B cell (primary cell): ENCODE measurements around the gene ELFN2. TPM values are rescaled to one million over a fixed set of nuclear protein-coding genes. Genes with fewer than 3 reads are reported as not detected.

Experiments used
- ATAC-seq: fragments of 200-7000 bp; cut with Tn5 transposase; one replicate; pipeline ENCODE4 v1.10.0; 2021; ENCODE audit warnings: low read depth, mild to moderate bottlenecking, moderate number of reproducible peaks, moderate library complexity
- CTCF ChIA-PET: fragments of 350-600 bp; sonication (Branson Sonifier 250); formaldehyde crosslinking; loops from one replicate; lab custom pipeline; 2021; ENCODE audit warnings: antibody characterized with exemption, inconsistent platforms; lab: Charles Lee
- POLR2A ChIA-PET: fragments of 350-600 bp; sonication (Branson Sonifier 250); formaldehyde crosslinking; loops from one replicate; lab custom pipeline; 2021; ENCODE audit warnings: antibody characterized with exemption; lab: Charles Lee
- DNase-seq: peaks from one replicate; pipeline ENCODE4 v3.0.0; 2013
- H2AFZ ChIP-seq: 2 replicates; pipeline ENCODE4 v1.6.1; 2012; ENCODE audit warnings: mild to moderate bottlenecking, low read depth, low read length; ENCODE audit not compliant: insufficient read depth, poor library complexity, severe bottlenecking
- H3K27ac ChIP-seq, 2 donors: 1 replicate in 1 of 2; 2 replicates in 1 of 2; pipeline ENCODE4 v1.5.1; 2012 to 2013; ENCODE audit warnings: low read length in 2 of 2, mild to moderate bottlenecking in 2 of 2, moderate library complexity in 1 of 2
- H3K27me3 ChIP-seq, 4 experiments: fragments of 200-600 bp in 1 of 4; sonication (generic) in 1 of 4; replicated peaks in 1 of 4; 1 replicate in 2 of 4; 2 replicates in 2 of 4; pipeline versions ENCODE4 v1.6.1 to v1.7.0; 2013 to 2016; ENCODE audit warnings: low read length in 3 of 4, mild to moderate bottlenecking in 2 of 4, mixed read lengths in 1 of 4, moderate library complexity in 1 of 4; ENCODE audit not compliant: insufficient read depth in 4 of 4, control insufficient read depth in 3 of 4; ENCODE audit errors: control extremely low read depth in 1 of 4
- H3K36me3 ChIP-seq, 2 experiments: replicated peaks in 1 of 2; 1 replicate in 1 of 2; 2 replicates in 1 of 2; pipeline versions ENCODE4 v1.6.1 to v1.7.1; 2013; ENCODE audit warnings: low read length in 1 of 2; ENCODE audit not compliant: insufficient read depth in 2 of 2, control insufficient read depth in 1 of 2; ENCODE audit errors: control extremely low read depth in 1 of 2, extremely low read depth in 1 of 2
- H3K4me1 ChIP-seq, 2 donors: fragments of 200-600 bp in 1 of 2; sonication (generic) in 1 of 2; 1 replicate in 1 of 2; 2 replicates in 1 of 2; pipeline versions ENCODE4 v1.5.1 to v1.6.1; 2013 to 2017; ENCODE audit warnings: low read length in 2 of 2; ENCODE audit not compliant: control insufficient read depth in 2 of 2, insufficient read depth in 2 of 2
- H3K4me2 ChIP-seq: replicated peaks from 2 replicates; pipeline ENCODE3; 2012; ENCODE audit warnings: mild to moderate bottlenecking, low read depth, low read length; ENCODE audit not compliant: poor library complexity, severe bottlenecking
- H3K4me3 ChIP-seq, 5 experiments: fragments of 200-600 bp in 1 of 5; sonication (generic) in 1 of 5; 1 replicate in 3 of 5; 2 replicates in 2 of 5; pipeline versions ENCODE4 v1.5.1 to v1.7.0; 2011 to 2016; ENCODE audit warnings: low read length in 4 of 5, mild to moderate bottlenecking in 4 of 5, low read depth in 2 of 5, control low read depth in 1 of 5, moderate library complexity in 1 of 5; ENCODE audit not compliant: insufficient read depth in 1 of 5; ENCODE audit errors: control extremely low read depth in 1 of 5, extremely low read depth in 1 of 5
- H3K79me2 ChIP-seq: fragments of 200-600 bp; sonication (generic); one replicate; pipeline ENCODE4 v1.6.0; 2016; ENCODE audit warnings: low read length; ENCODE audit not compliant: control insufficient read depth, insufficient read depth
- H3K9ac ChIP-seq: fragments of 200-600 bp; sonication (generic); 2 replicates; pipeline ENCODE4 v1.6.1; 2017; ENCODE audit warnings: mild to moderate bottlenecking, low read length, moderate library complexity
- H3K9me3 ChIP-seq, 3 donors: one replicate each; pipeline versions ENCODE4 v1.6.1 to v1.7.1; 2013; ENCODE audit warnings: low read length in 2 of 3; ENCODE audit not compliant: control insufficient read depth in 2 of 3, insufficient read depth in 1 of 3; ENCODE audit errors: control extremely low read depth in 1 of 3
- H4K20me1 ChIP-seq: 2 replicates; pipeline ENCODE4 v1.6.0; 2012; ENCODE audit warnings: mild to moderate bottlenecking, low read length; ENCODE audit not compliant: insufficient read depth, control insufficient read depth, poor library complexity, severe bottlenecking
- H3K27ac Mint-ChIP-seq: one replicate; pipeline ENCODE4 v1.8.0; 2021; ENCODE audit warnings: mixed read lengths
- H3K27me3 Mint-ChIP-seq: one replicate; pipeline ENCODE4 v1.8.0; 2021; ENCODE audit warnings: mixed read lengths
- H3K4me1 Mint-ChIP-seq: one replicate; pipeline ENCODE4 v1.8.0; 2021; ENCODE audit warnings: mixed read lengths
- H3K4me3 Mint-ChIP-seq: one replicate; pipeline ENCODE4 v1.8.0; 2021; ENCODE audit warnings: mixed read lengths
- H3K9me3 Mint-ChIP-seq: one replicate; pipeline ENCODE4 v1.8.0; 2022; ENCODE audit warnings: mixed read lengths; ENCODE audit not compliant: insufficient read depth
- CTCF ChIP-seq: fragments of 200-600 bp; IDR thresholded peaks from one replicate; pipeline ENCODE4 v1.8.0; 2022; ENCODE audit warnings: antibody characterized with exemption, mild to moderate bottlenecking
- EZH2 ChIP-seq: IDR thresholded peaks from 2 replicates; pipeline ENCODE4 v1.6.1; 2012; ENCODE audit warnings: borderline replicate concordance, low read depth, mild to moderate bottlenecking, moderate library complexity, low read length; ENCODE audit not compliant: insufficient read depth, poor library complexity, severe bottlenecking
- WGBS: methylation state at CpG from one replicate; pipeline ENCODE4 v1.1.5; 2013; ENCODE audit warnings: missing lambda C conversion rate; ENCODE audit not compliant: insufficient coverage; 5-methylcytosine and 5-hydroxymethylcytosine counted together
- intact Hi-C: fragments of 100-400 bp; cut with micrococcal nuclease; formaldehyde crosslinking; loops from one replicate; pipeline ENCODE4 v1.10.0; 2022
- polyA plus RNA-seq: library from polyadenylated mRNA; depleted of rRNA; stranded (reverse); fragments of >200 nt; gene quantifications from 2 replicates; pipeline ENCODE4 v1.2.3, GENCODE V29; 2012
- total RNA-seq, 2 donors: library from RNA; stranded (reverse); fragments of 120-200 nt in 1 of 2; gene quantifications; 1 replicate in 1 of 2; 2 replicates in 1 of 2; pipeline versions ENCODE4 v1.2.3 to v1.2.4, GENCODE V29; 2013 to 2022

Gene ELFN2
- total and polyA plus RNA-seq, 2 donors (not counting 1 experiment from before 2014, with no cell fraction given) = 0.07 to 0.12 TPM

- ChIA-PET POLR2A (no interaction called here), CTCF (interaction anchor here (1.0 kb wide), 1 partner anchor 33 kb away, joined by 3 read pairs; no protein-coding TSS in a partner anchor)
- Histone ChIP-seq H3K9ac (no peak overlapping the region), H4K20me1 (no peaks in the 10 kb centered on the region), H2AFZ (no peak overlapping the region), H3K4me2 (peak overlapping the region; percentile 79), H3K4me3 (no peak overlapping the region), H3K4me1 (peaks cover 24 to 27% of the 10 kb centered on the region in 2 donors), H3K27me3 (peaks cover 0 to 71% (median 30%) of the 10 kb centered on the region in 4 experiments), H3K36me3 (no peaks in the 10 kb centered on the region), H3K27ac (no peak overlapping the region), H3K79me2 (no peaks in the 10 kb centered on the region), H3K9me3 (peaks cover 0 to 19% (median 0%) of the 10 kb centered on the region in 3 donors)
- peak; percentile 13 for ATAC-seq
- H3K4me3 Mint-ChIP-seq = peak overlapping the region; percentile 68
- 39% methylated on average over 36 of the region's 43 CpGs for WGBS
- TF ChIP-seq EZH2 = no peak
- no peak for TF ChIP-seq CTCF
- peak; percentile 36 for DNase-seq
- H3K27ac Mint-ChIP-seq = no peak overlapping the region
- H3K9me3 Mint-ChIP-seq = no peaks in the 10 kb centered on the region
- peaks cover 22% of the 10 kb centered on the region for H3K4me1 Mint-ChIP-seq
- peaks cover 61% of the 10 kb centered on the region for H3K27me3 Mint-ChIP-seq
- intact Hi-C loops = no loop called here
Measured at GRCh38 chr22:37425800-37426705, 1.2 kb downstream of the ELFN2 start.

GRCh38 chr22:37425369-37425768 lies 1.9 kb downstream of the ELFN2 start:
- peaks cover 30 to 31% of the 10 kb centered on the region in 2 donors for H3K4me1 ChIP-seq
- no peaks in the 10 kb centered on the region for H3K79me2 ChIP-seq
- peaks cover 0 to 71% (median 33%) of the 10 kb centered on the region in 4 experiments for H3K27me3 ChIP-seq
- no peak for TF ChIP-seq CTCF
- no peak for TF ChIP-seq EZH2
- Mint-ChIP-seq H3K27me3 (peaks cover 61% of the 10 kb centered on the region), H3K27ac (no peak overlapping the region), H3K4me1 (peaks cover 29% of the 10 kb centered on the region), H3K9me3 (no peaks in the 10 kb centered on the region), H3K4me3 (no peak overlapping the region)
- CTCF ChIA-PET = interaction anchor here (1.0 kb wide), 1 partner anchor 33 kb away, joined by 3 read pairs; no protein-coding TSS in a partner anchor
- no peak overlapping the region for H3K4me2 ChIP-seq
- no peak overlapping the region for H3K9ac ChIP-seq
- no peak for ATAC-seq
- H3K27ac ChIP-seq = no peak overlapping the region
- peaks cover 0 to 19% (median 0%) of the 10 kb centered on the region in 3 donors for H3K9me3 ChIP-seq
- WGBS = 76% methylated on average over 11 of the region's 11 CpGs
- no peak for DNase-seq
- intact Hi-C loops = no loop called here
- POLR2A ChIA-PET = no interaction called here
- no peaks in the 10 kb centered on the region for H4K20me1 ChIP-seq
- no peaks in the 10 kb centered on the region for H3K36me3 ChIP-seq
- no peak overlapping the region for H2AFZ ChIP-seq
- H3K4me3 ChIP-seq = no peak overlapping the region
